ENCODE data around the gene IMPA2. TPM values are rescaled to one million over a fixed set of nuclear protein-coding genes. Genes with fewer than 3 reads are reported as not detected.

The IMPA2 gene
- total RNA-seq, 4 donors from 2014 or later = 28.5 to 61.7 (median 31.6) TPM

- Histone ChIP-seq H3K4me3 (no peak overlapping the region), H3K9me3 (no peaks in the 10 kb centered on the region), H3K36me3 (no peaks in the 10 kb centered on the region), H3K27ac (no peak overlapping the region), H3K4me1 (no peaks in the 10 kb centered on the region), H3K27me3 (no peaks in the 10 kb centered on the region)
- no peak for DNase-seq
- intact Hi-C loops (cut with DNase I; ENCODE audit: low total_unique reads) = no loop called here
- TF ChIP-seq, protein P1, sequence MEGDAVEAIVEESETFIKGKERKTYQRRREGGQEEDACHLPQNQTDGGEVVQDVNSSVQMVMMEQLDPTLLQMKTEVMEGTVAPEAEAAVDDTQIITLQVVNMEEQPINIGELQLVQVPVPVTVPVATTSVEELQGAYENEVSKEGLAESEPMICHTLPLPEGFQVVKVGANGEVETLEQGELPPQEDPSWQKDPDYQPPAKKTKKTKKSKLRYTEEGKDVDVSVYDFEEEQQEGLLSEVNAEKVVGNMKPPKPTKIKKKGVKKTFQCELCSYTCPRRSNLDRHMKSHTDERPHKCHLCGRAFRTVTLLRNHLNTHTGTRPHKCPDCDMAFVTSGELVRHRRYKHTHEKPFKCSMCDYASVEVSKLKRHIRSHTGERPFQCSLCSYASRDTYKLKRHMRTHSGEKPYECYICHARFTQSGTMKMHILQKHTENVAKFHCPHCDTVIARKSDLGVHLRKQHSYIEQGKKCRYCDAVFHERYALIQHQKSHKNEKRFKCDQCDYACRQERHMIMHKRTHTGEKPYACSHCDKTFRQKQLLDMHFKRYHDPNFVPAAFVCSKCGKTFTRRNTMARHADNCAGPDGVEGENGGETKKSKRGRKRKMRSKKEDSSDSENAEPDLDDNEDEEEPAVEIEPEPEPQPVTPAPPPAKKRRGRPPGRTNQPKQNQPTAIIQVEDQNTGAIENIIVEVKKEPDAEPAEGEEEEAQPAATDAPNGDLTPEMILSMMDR (IDR thresholded peaks at IDR 0.05) = no peak
- no peak for TF ChIP-seq POLR2A (IDR thresholded peaks at IDR 0.05)
These were observed 80.4 kb downstream of the IMPA2 start for GRCh38 chr18:12061685-12062084.

- no peak overlapping the region for H3K4me3 ChIP-seq
- H3K27me3 ChIP-seq = no peaks in the 10 kb centered on the region
- DNase-seq = no peak
- no peaks in the 10 kb centered on the region for H3K4me1 ChIP-seq
- no peaks in the 10 kb centered on the region for H3K9me3 ChIP-seq
- no peak for TF ChIP-seq POLR2A (IDR thresholded peaks at IDR 0.05)
- TF ChIP-seq, protein P1 (IDR thresholded peaks at IDR 0.05) = no peak
- H3K27ac ChIP-seq = no peak overlapping the region
- intact Hi-C loops (cut with DNase I; ENCODE audit: low total_unique reads) = no loop called here
- H3K36me3 ChIP-seq = no peaks in the 10 kb centered on the region
These were observed 81.7 kb downstream of the IMPA2 start for GRCh38 chr18:12062974-12063373.

- H3K4me3 ChIP-seq = no peak overlapping the region
- DNase-seq = no peak
- no peak for TF ChIP-seq POLR2A (IDR thresholded peaks at IDR 0.05)
- TF ChIP-seq, protein P1 (IDR thresholded peaks at IDR 0.05) = no peak
- intact Hi-C loops (cut with DNase I; ENCODE audit: low total_unique reads) = no loop called here
- no peaks in the 10 kb centered on the region for H3K4me1 ChIP-seq
- no peaks in the 10 kb centered on the region for H3K27me3 ChIP-seq
- no peak overlapping the region for H3K27ac ChIP-seq
- H3K9me3 ChIP-seq = no peaks in the 10 kb centered on the region
- no peaks in the 10 kb centered on the region for H3K36me3 ChIP-seq
These were observed 82.9 kb downstream of the IMPA2 start for GRCh38 chr18:12064086-12064763.

GRCh38 chr18:12065397-12065796 lies 84.1 kb downstream of the IMPA2 start:
- no peak for DNase-seq
- intact Hi-C loops (cut with DNase I; ENCODE audit: low total_unique reads) = no loop called here
- TF ChIP-seq, protein P1 (IDR thresholded peaks at IDR 0.05) = no peak
- TF ChIP-seq POLR2A (IDR thresholded peaks at IDR 0.05) = no peak
- Histone ChIP-seq H3K36me3 (no peaks in the 10 kb centered on the region), H3K4me1 (no peaks in the 10 kb centered on the region), H3K27me3 (no peaks in the 10 kb centered on the region), H3K27ac (no peak overlapping the region), H3K4me3 (no peak overlapping the region), H3K9me3 (no peaks in the 10 kb centered on the region)

DNA sequence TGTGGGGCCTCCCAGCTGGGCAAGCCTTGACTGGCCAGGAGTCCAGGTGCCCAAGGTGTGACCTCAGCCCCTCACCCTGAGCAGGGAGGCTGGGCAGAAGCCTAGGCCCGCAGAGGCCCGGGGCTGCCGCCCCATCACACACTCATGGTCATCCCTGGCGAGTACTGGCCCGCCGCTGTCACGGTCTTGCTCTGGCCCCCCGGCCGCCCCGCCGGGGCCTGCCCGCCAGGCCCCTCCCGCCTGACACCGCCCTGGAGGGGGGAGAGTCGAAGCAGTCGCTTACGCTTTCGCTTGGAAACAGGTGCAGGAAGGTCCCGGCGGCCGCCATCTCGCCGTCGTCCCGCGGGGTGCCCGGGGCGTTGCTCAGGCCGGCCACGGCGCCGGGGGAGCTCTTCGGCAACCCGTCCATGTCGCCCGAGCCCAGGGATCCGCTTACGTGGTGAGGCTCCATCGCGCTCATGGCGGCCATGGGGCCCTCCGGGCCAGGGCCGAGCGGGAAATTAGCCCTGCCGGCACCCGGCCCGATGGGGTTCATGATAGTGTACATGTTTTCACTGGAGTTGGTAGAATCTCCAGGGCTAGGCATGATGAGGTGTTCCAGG lies 85.7 kb downstream of the IMPA2 start:
- H3K4me1 ChIP-seq = no peaks in the 10 kb centered on the region
- DNase-seq = no peak
- TF ChIP-seq POLR2A (IDR thresholded peaks at IDR 0.05) = no peak
- TF ChIP-seq, protein P1 (IDR thresholded peaks at IDR 0.05) = no peak
- no peaks in the 10 kb centered on the region for H3K36me3 ChIP-seq
- H3K27me3 ChIP-seq = no peaks in the 10 kb centered on the region
- no peaks in the 10 kb centered on the region for H3K9me3 ChIP-seq
- no peak overlapping the region for H3K4me3 ChIP-seq
- no peak overlapping the region for H3K27ac ChIP-seq
- intact Hi-C loops (cut with DNase I; ENCODE audit: low total_unique reads) = no loop called here

Data from uterus (tissue), 4 donors.